HG03460 (cell line): Measurements from ENCODE around the gene TAS2R7.
"Not testable (repeated sequence)": the region's sequence is repeated elsewhere in the genome, so short reads cannot be mapped to it uniquely, and the experiment has no call there.

Experiments used
- ATAC-seq: cut with Tn5 transposase; IDR thresholded peaks from one replicate; pipeline ENCODE4 v1.9.1; 2021; ENCODE audit not compliant: unreplicated experiment

The TAS2R7 gene

GRCh38 chr12:10802587-10802986 is at the start of gene TAS2R7:
TSS of gene TAS2R7 (minus strand) at chr12:10802627. CDS start at chr12:10802570, 57 bp downstream.
- no peak for ATAC-seq

- ATAC-seq, result no peak
Observed at GRCh38 chr12:10851243-10851858, 48.9 kb upstream of the TAS2R7 start.

- ATAC-seq, result no peak
Observed at GRCh38 chr12:10849425-10849878, 47.0 kb upstream of the TAS2R7 start, which contains the start of gene PRR4. TSS of gene PRR4 (minus strand) at chr12:10849475. CDS start at chr12:10849437, 38 bp downstream.

GRCh38 chr12:10847744-10848143 is 45.3 kb upstream of the TAS2R7 start:
- no peak for ATAC-seq

- no peak for ATAC-seq
Observed at GRCh38 chr12:10842862-10843261, 40.4 kb upstream of the TAS2R7 start.

- ATAC-seq, result no peak
Observed at GRCh38 chr12:10838461-10838860, 36.0 kb upstream of the TAS2R7 start.

- ATAC-seq, result no peak
Observed at GRCh38 chr12:10829994-10830393, 27.6 kb upstream of the TAS2R7 start.

- ATAC-seq, result no peak
Observed at GRCh38 chr12:10826258-10826657, 23.8 kb upstream of the TAS2R7 start, which contains the start of gene TAS2R10. TSS of gene TAS2R10 (minus strand) at chr12:10826358. CDS start at chr12:10826269, 89 bp downstream.

- ATAC-seq, result no peak
Observed at GRCh38 chr12:10824957-10825356, 22.5 kb upstream of the TAS2R7 start.

- ATAC-seq, result no peak
Observed at GRCh38 chr12:10811883-10812536, 9.6 kb upstream of the TAS2R7 start.

- no peak for ATAC-seq
Observed at GRCh38 chr12:10810068-10810467, 7.6 kb upstream of the TAS2R7 start, which contains the start of gene TAS2R9. TSS of gene TAS2R9 (minus strand) at chr12:10810168. CDS start at chr12:10810075, 93 bp downstream.

- no peak for ATAC-seq
Observed at GRCh38 chr12:10807186-10807585, 4.8 kb upstream of the TAS2R7 start, which contains the start of gene TAS2R8. TSS of gene TAS2R8 (minus strand) at chr12:10807286. CDS start at chr12:10806980, 306 bp downstream.

- ATAC-seq, result no peak
Observed at GRCh38 chr12:10801741-10802140, 686 bp downstream of the TAS2R7 start.

- ATAC-seq, result no peak
Observed at GRCh38 chr12:10794222-10794621, 8.2 kb downstream of the TAS2R7 start.

- ATAC-seq, result not testable (repeated sequence)
Observed at GRCh38 chr12:10791769-10792168, 10.7 kb downstream of the TAS2R7 start.

- ATAC-seq, result no peak
Observed at GRCh38 chr12:10783252-10783651, 19.2 kb downstream of the TAS2R7 start.

- no peak for ATAC-seq
Observed at GRCh38 chr12:10779103-10779502, 23.3 kb downstream of the TAS2R7 start.

- no peak for ATAC-seq
Observed at GRCh38 chr12:10771132-10771733, 31.2 kb downstream of the TAS2R7 start.

- no peak for ATAC-seq
Observed at GRCh38 chr12:10759657-10760056, 42.8 kb downstream of the TAS2R7 start.

GRCh38 chr12:10756194-10756593 is 46.2 kb downstream of the TAS2R7 start:
- no peak for ATAC-seq

- ATAC-seq, result no peak
Observed at GRCh38 chr12:10753059-10753458, 49.4 kb downstream of the TAS2R7 start.
